Measurements from ENCODE around the gene CLK1.
"Not testable (repeated sequence)": the region's sequence is repeated elsewhere in the genome, so short reads cannot be mapped to it uniquely, and the experiment has no call there.

The CLK1 gene

DNA sequence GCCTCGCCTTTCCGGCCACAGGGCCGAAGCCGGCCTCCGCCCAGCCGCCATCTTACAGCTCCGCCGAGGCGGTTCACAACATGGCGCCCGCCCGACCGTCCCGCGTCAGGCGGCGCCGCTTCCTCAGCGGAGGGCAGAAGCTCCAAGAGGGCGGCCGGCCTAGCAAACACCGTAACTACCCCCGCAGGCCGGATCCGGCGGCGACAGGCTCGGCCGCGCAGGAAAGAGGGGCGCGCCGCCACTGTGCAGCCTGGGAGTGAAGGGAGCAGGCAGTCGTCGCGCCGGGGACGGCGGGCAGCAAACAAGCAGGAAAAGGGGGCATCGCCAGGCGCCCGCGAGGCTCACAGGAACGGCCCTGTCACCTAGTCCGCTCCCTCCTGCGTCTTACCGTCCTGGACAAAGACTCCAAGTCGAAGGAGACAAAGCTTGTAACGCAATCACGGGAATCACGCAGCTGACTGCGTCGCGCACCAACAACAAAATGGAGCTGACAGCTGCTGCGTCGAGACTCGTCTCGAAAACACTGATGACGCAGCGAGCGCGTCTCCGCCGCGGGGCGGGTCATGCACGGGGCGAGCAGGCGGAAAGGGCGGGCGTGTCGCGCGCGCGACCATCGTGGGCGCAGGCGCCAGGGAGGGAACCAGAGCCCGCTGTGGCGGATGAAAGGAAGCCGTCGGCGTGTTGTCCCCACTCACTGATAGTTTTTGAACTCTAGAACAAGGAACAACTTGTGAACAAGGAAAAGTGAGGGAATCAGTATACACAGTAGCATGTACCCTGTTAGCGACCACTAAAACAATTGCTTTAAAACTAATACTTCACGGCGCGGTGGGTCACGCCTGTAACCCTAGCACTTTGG, at the start of gene CLK1:
Gene CLK1 (minus strand): TSS at position 483 of the 859 bp plus-strand sequence. CDS start 2,796 bp downstream, outside the sequence.
- Mint-ChIP-seq H3K4me3 (peak within 1 kb of the TSS; percentile 98), H3K9me3 (ENCODE audit: low read depth) (no peaks in the 10 kb centered on the region), H3K36me3 (peaks cover 25% of the 10 kb centered on the region), H3K27ac (peak within 1 kb of the TSS; percentile 100), H3K4me1 (ENCODE audit: low read depth) (peaks cover 43% of the 10 kb centered on the region), H3K27me3 (no peaks in the 10 kb centered on the region)

DNA sequence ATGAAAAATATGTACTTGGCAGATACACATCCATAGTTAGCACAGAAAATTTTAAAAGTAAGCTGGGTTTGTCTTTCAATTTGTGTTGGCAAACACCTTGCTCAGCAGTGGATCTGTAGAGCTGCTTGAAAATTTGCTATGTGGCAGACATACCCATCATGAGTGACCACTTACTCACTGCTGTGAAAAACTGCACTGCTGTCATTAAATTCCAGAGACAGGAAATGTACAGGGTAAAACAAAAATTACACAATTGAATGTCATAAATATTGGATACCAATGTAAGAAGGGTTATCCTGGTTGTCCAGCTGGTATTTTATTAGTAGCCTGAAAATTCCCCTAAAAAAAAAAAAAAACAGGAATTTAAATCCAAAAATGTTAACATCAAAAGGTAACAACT, 49.2 kb upstream of the CLK1 start:
- Mint-ChIP-seq H3K36me3 (peaks cover 8% of the 10 kb centered on the region), H3K4me3 (no peak overlapping the region), H3K9me3 (ENCODE audit: low read depth) (no peaks in the 10 kb centered on the region), H3K4me1 (ENCODE audit: low read depth) (no peaks in the 10 kb centered on the region), H3K27ac (peak overlapping the region; percentile 54), H3K27me3 (no peaks in the 10 kb centered on the region)

DNA sequence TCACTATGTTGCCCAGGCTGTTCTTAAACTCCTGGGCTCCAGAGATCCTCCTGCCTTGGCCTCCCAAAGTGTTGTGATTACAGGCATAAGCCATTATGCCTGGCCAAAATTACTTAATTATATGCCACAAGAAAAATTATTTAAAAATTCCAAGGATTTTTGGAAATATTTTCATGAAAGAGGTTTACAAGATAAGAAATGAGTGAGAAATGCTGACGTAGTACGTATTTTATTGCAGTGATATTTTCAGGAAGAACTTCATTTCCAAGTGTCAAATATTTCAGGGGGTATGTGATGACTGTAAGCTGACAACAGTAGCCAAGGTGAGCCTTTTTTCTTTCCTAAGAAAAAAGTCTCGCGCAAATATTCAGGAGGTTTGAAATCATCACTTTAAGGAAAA, 45.5 kb upstream of the CLK1 start:
- H3K27ac Mint-ChIP-seq: no peak overlapping the region
- H3K27me3 Mint-ChIP-seq: no peaks in the 10 kb centered on the region
- peaks cover 5% of the 10 kb centered on the region for H3K36me3 Mint-ChIP-seq
- H3K4me1 Mint-ChIP-seq (ENCODE audit: low read depth): no peaks in the 10 kb centered on the region
- H3K9me3 Mint-ChIP-seq (ENCODE audit: low read depth): no peaks in the 10 kb centered on the region
- no peak overlapping the region for H3K4me3 Mint-ChIP-seq

- no peak overlapping the region for H3K27ac Mint-ChIP-seq
- no peak overlapping the region for H3K4me3 Mint-ChIP-seq
- H3K4me1 Mint-ChIP-seq (ENCODE audit: low read depth): peaks cover 8% of the 10 kb centered on the region
- no peaks in the 10 kb centered on the region for H3K27me3 Mint-ChIP-seq
- H3K36me3 Mint-ChIP-seq: peaks cover 5% of the 10 kb centered on the region
- no peaks in the 10 kb centered on the region for H3K9me3 Mint-ChIP-seq (ENCODE audit: low read depth)
These were observed 41.3 kb upstream of the CLK1 start for GRCh38 chr2:200905618-200906296.

DNA sequence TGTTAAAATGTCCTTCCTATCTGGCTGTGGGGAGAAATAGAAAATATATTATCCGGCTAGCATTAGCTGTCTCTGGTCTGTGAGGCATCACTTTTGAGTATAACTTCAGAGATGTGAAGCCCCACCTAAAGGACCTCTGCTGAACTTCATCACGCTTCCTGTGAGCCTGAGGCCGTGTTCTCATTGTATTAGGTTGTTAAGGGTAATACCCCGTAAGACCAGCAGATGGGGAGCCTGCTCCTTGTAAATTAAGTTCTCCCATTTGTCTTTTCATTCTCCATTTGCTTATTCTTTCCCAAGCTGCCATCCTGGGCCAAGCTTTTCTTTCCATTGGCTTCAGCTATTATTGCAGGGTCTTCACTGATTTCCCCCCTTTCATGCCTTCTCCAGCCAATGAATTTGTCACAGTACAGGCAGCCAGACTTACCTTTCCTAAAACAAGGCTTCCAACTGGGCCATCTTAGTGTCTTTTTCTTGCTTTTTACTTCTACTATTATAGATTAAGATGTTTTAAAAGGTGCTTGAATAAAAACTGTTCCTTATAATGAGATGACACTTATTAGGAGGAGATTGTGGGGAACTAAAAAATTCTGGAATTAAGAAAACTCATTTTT, 37.1 kb upstream of the CLK1 start:
- H3K36me3 Mint-ChIP-seq: peaks cover 13% of the 10 kb centered on the region
- peak overlapping the region; percentile 78 for H3K27ac Mint-ChIP-seq
- H3K27me3 Mint-ChIP-seq: no peaks in the 10 kb centered on the region
- H3K4me3 Mint-ChIP-seq: no peak overlapping the region
- peaks cover 10% of the 10 kb centered on the region for H3K4me1 Mint-ChIP-seq (ENCODE audit: low read depth)
- no peaks in the 10 kb centered on the region for H3K9me3 Mint-ChIP-seq (ENCODE audit: low read depth)

DNA sequence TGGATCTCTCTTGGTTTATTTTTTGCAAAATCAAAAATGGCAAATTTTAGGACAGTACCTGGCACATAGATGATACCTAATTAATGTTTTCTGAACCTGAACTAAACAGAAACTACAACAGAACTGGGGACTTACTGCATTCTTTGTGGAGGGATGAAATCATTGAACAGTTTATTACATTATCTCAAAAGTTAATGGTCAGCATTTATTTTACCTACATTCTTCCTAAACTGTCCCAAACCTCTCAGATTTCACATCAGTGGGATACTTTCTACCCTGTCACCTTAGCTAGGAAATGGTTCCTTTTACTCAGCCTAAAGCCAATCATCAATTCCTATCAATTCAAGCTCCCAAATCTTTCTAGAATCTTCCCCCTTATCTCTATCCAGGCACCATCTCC, 35.0 kb upstream of the CLK1 start:
- Mint-ChIP-seq H3K27ac (peak overlapping the region; percentile 36), H3K27me3 (no peaks in the 10 kb centered on the region), H3K4me3 (no peak overlapping the region), H3K9me3 (ENCODE audit: low read depth) (no peaks in the 10 kb centered on the region), H3K36me3 (peaks cover 13% of the 10 kb centered on the region), H3K4me1 (ENCODE audit: low read depth) (peaks cover 12% of the 10 kb centered on the region)

- Mint-ChIP-seq H3K9me3 (ENCODE audit: low read depth) (no peaks in the 10 kb centered on the region), H3K4me1 (ENCODE audit: low read depth) (peaks cover 56% of the 10 kb centered on the region), H3K27me3 (no peaks in the 10 kb centered on the region), H3K27ac (peak within 1 kb of the TSS; percentile 98), H3K4me3 (peak within 1 kb of the TSS; percentile 94), H3K36me3 (peaks cover 8% of the 10 kb centered on the region)
These were observed 24.5 kb upstream of the CLK1 start, which contains the start of the genes NIF3L1 and PPIL3 for GRCh38 chr2:200888704-200889625. Gene NIF3L1, plus strand, starts transcription at chr2:200889371. Its CDS starts 2,573 bp downstream, at chr2:200891944. Gene PPIL3, minus strand, starts transcription at chr2:200889077. Its CDS starts 1,462 bp downstream, at chr2:200887615.

DNA sequence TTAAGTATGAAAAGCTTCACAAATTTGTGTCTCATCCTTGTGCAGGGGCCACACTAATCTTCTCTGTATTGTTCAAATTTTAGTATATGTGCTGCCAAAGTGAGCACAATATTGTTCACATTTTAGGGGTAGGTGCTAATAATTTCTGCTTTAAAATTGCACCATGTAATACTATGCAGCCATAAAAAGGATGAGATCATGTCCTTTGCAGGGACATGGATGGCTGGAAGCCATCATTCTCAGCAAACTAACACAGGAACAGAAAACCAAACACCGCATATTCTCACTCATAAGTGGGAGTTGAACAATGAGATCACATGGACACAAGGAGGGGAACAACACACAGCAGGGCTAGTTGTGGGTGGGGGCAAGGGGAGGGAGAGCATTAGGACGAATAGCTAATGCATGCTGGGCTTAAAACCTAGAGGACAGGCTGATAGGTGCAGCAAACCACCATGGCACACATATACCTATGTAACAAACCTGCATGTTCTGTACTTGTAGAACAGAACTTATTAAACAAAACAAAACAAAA, 17.3 kb upstream of the CLK1 start:
- not testable (repeated sequence) for H3K27me3 Mint-ChIP-seq; H3K9me3 Mint-ChIP-seq (ENCODE audit: low read depth); H3K27ac Mint-ChIP-seq; H3K4me3 Mint-ChIP-seq
- peaks cover 12% of the 10 kb centered on the region for H3K4me1 Mint-ChIP-seq (ENCODE audit: low read depth)
- H3K36me3 Mint-ChIP-seq: peaks cover 14% of the 10 kb centered on the region

DNA sequence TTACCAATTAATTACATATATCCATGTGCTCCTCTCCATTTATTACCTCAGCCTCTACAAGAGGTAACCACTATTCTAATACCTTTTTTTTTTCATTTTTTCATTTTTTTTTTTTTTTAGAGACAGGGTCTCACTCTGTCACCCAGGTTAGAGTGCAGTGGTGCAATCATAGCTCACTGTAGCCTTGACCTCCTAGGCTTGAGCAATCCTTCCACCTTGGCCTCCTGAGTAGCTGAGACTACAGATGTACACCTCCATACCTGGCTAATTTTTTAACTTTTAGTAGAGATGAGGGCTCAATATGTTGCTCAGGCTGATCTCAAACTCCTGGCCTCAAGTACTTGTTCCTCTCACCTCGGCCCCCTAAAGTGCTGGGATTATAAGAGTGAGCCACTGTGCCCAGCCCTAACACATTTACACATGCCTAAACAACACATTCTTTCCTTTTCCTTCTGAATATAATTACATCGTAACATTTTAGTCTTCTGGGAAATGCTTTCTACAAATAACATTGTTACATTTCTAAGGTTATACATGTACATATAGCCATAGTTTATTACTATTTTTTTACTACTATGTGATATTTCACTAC, 13.9 kb upstream of the CLK1 start:
- no peaks in the 10 kb centered on the region for H3K27me3 Mint-ChIP-seq
- H3K4me3 Mint-ChIP-seq: no peak overlapping the region
- peaks cover 9% of the 10 kb centered on the region for H3K36me3 Mint-ChIP-seq
- H3K9me3 Mint-ChIP-seq (ENCODE audit: low read depth): no peaks in the 10 kb centered on the region
- no peak overlapping the region for H3K27ac Mint-ChIP-seq
- peaks cover 2% of the 10 kb centered on the region for H3K4me1 Mint-ChIP-seq (ENCODE audit: low read depth)

DNA sequence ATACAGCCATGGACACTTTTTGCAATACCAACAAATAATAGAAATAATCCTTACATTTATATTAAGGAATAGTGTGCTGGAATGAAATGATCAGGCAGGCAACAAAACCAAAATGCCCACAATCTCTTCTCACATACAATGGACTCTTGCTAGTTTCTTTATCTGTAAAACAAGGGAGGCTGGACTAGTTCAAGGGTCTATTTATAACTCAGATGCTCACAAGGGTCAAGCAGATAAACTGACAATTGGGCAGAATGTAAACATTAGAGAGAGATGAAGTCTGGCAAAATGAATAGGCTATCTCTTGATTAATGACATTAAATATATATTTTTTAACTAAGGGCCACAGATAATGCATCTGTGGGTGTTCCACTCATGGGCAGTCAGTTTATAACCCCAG, 13.0 kb upstream of the CLK1 start:
- peaks cover 10% of the 10 kb centered on the region for H3K36me3 Mint-ChIP-seq
- H3K27ac Mint-ChIP-seq: no peak overlapping the region
- no peak overlapping the region for H3K4me3 Mint-ChIP-seq
- H3K27me3 Mint-ChIP-seq: no peaks in the 10 kb centered on the region
- H3K4me1 Mint-ChIP-seq (ENCODE audit: low read depth): peaks cover 2% of the 10 kb centered on the region
- no peaks in the 10 kb centered on the region for H3K9me3 Mint-ChIP-seq (ENCODE audit: low read depth)

DNA sequence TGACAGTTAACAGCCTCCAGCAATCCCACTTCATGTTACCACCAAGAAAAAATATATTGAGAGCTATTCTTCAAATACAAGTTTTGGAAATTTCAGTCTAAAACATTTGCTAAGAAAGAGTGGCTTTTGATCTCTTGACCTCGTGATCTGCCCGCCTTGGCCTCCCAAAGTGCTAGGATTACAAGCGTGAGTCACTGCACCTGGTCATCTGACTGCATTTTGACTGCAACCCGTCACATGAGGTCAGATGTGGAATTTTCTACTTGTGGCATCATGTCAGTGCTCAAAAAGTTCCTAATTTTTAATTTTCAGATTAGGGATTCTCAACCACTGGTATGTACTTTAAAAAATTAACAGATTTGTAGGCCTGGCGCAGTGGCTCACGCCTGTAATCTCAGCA, 9.1 kb upstream of the CLK1 start:
- Mint-ChIP-seq H3K36me3 (peaks cover 7% of the 10 kb centered on the region), H3K4me1 (ENCODE audit: low read depth) (peaks cover 9% of the 10 kb centered on the region), H3K4me3 (no peak overlapping the region), H3K27me3 (no peaks in the 10 kb centered on the region), H3K27ac (no peak overlapping the region), H3K9me3 (ENCODE audit: low read depth) (no peaks in the 10 kb centered on the region)

GRCh38 chr2:200871151-200871550, 6.7 kb upstream of the CLK1 start:
- H3K27ac Mint-ChIP-seq: peak overlapping the region; percentile 50
- no peaks in the 10 kb centered on the region for H3K27me3 Mint-ChIP-seq
- no peaks in the 10 kb centered on the region for H3K9me3 Mint-ChIP-seq (ENCODE audit: low read depth)
- no peak overlapping the region for H3K4me3 Mint-ChIP-seq
- peaks cover 4% of the 10 kb centered on the region for H3K36me3 Mint-ChIP-seq
- peaks cover 12% of the 10 kb centered on the region for H3K4me1 Mint-ChIP-seq (ENCODE audit: low read depth)

DNA sequence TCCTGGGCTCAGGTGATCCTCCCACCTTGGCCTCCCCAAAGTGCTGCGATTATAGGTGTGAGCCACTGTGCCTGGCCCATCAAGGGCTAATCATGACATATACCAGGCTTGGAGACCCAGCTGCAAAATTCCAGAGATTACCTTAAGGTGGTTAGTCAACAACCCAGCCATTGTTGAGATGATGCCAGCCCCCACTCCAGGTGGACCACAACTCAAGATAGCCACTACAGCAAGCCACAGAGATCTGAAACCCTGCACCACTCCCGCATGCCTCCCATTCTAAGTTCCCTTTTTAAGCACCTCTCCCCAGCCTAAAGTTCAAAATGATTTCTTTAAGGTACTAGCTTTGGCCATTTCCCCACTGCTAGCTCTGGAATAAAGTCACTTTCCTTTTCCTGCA, 4.6 kb upstream of the CLK1 start:
- peaks cover 4% of the 10 kb centered on the region for H3K36me3 Mint-ChIP-seq
- peaks cover 20% of the 10 kb centered on the region for H3K4me1 Mint-ChIP-seq (ENCODE audit: low read depth)
- H3K27ac Mint-ChIP-seq: peak overlapping the region; percentile 79
- H3K9me3 Mint-ChIP-seq (ENCODE audit: low read depth): no peaks in the 10 kb centered on the region
- H3K27me3 Mint-ChIP-seq: no peaks in the 10 kb centered on the region
- H3K4me3 Mint-ChIP-seq: no peak overlapping the region

DNA sequence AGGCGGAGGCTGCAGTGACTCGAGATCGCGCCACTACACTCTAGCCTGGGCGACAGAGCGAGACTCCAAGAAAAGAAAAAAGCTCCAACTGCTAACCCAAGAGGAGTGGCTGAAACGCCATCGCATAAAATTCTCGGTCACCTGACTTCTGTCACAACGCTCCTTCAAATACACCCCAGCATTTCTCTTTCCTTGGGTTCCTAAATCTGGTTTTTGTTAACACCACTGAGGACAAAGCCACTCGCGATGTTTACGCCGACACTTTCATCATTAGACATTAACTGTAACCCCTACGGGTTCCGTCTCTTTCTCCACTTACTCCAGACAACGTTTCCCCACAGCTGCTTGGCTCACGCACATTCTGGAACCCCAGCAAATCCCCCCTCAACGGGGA, 679 bp downstream of the CLK1 start:
- Mint-ChIP-seq H3K27ac (peak overlapping the region; percentile 100), H3K4me3 (peak overlapping the region; percentile 98), H3K9me3 (ENCODE audit: low read depth) (no peaks in the 10 kb centered on the region), H3K4me1 (ENCODE audit: low read depth) (peaks cover 44% of the 10 kb centered on the region), H3K36me3 (peaks cover 27% of the 10 kb centered on the region), H3K27me3 (no peaks in the 10 kb centered on the region)

Data from activated naive CD8-positive, alpha-beta T cell (primary cell).